K562 (cell line): Measurements from ENCODE around the gene ODF2. TPM values are rescaled to one million over a fixed set of nuclear protein-coding genes. Genes with fewer than 3 reads are reported as not detected.

Source experiments
- ATAC-seq: fragments of 200-7000 bp; cut with Tn5 transposase; 3 replicates; pipeline ENCODE4 v1.9.1; 2020; ENCODE audit warnings: moderate library complexity
- BruUV-seq: library from RNA; stranded (reverse); fragments of 400-500 nt; replicated peaks from 2 replicates; lab custom pipeline; 2021; lab: Mats Ljungman, UMichigan
- CTCF ChIA-PET: fragments of 300-600 bp; formaldehyde crosslinking; extraction: SDS; loops from one replicate; lab custom pipeline; 2021; ENCODE audit warnings: low intra/inter-chr PET ratio; lab: Yijun Ruan, JAX
- POLR2A ChIA-PET: fragments of 300-600, 350-650 bp; sonication (Branson Sonifier 250); formaldehyde crosslinking; extraction: SDS; loops from one replicate; lab custom pipeline; 2021; ENCODE audit warnings: antibody characterized with exemption, inconsistent platforms; lab: Yijun Ruan, JAX
- DNase-seq, 4 experiments: peaks; one replicate each; pipeline versions ENCODE4 v3.0.0 to v3.0.0-alpha.2; 2011 to 2018; ENCODE audit warnings: low spot score in 3 of 4, mixed read lengths in 3 of 4; ENCODE audit errors: extremely low read depth in 1 of 4
- FAIRE-seq: peaks from 2 replicates; lab custom pipeline; 2011; peaks lifted over from hg19 to GRCh38; lab: Jason Lieb, UNC
- H2AFZ ChIP-seq: 2 replicates; pipeline ENCODE4 v1.6.0; 2011; ENCODE audit warnings: low read depth, low read length, control low read depth, inconsistent platforms
- H3K27ac ChIP-seq: fragments of 200-600 bp; 3 replicates; pipeline ENCODE4 v1.8.0; 2011; ENCODE audit warnings: low read depth, mild to moderate bottlenecking, control low read depth, inconsistent platforms, low read length, moderate library complexity, mixed read lengths; ENCODE audit errors: extremely low read depth
- H3K27me3 ChIP-seq, 2 experiments: fragments of 300-600 bp in 1 of 2; 2 replicates in 1 of 2; 3 replicates in 1 of 2; pipeline versions ENCODE4 v1.6.0 to v1.8.0; 2011; ENCODE audit warnings: inconsistent platforms in 2 of 2, low read length in 2 of 2, mild to moderate bottlenecking in 1 of 2, mixed read lengths in 1 of 2, moderate library complexity in 1 of 2; ENCODE audit not compliant: control insufficient read depth in 2 of 2, insufficient read depth in 2 of 2
- H3K36me3 ChIP-seq: fragments of 300-600 bp; 3 replicates; pipeline ENCODE4 v1.8.0; 2011; ENCODE audit warnings: mild to moderate bottlenecking, low read length, inconsistent platforms; ENCODE audit not compliant: control insufficient read depth, insufficient read depth
- H3K4me1 ChIP-seq, 2 experiments: fragments of 200-600 bp in 1 of 2; replicated peaks in 1 of 2; 2 replicates in 1 of 2; 3 replicates in 1 of 2; pipeline versions ENCODE4 v1.5.1 to v1.8.0; 2011; ENCODE audit warnings: inconsistent platforms in 2 of 2, low read length in 2 of 2, mild to moderate bottlenecking in 1 of 2, mixed read lengths in 1 of 2, moderate library complexity in 1 of 2; ENCODE audit not compliant: control insufficient read depth in 2 of 2, insufficient read depth in 2 of 2
- H3K4me2 ChIP-seq: 2 replicates; pipeline ENCODE4 v1.6.1; 2011; ENCODE audit warnings: low read length, control low read depth, inconsistent platforms, mixed read lengths; ENCODE audit not compliant: insufficient read depth
- H3K4me3 ChIP-seq: fragments of 200-600 bp; sonication (generic), shearing (Covaris generic); 2 replicates; pipeline ENCODE4 v1.5.1; 2016; ENCODE audit warnings: control low read depth, inconsistent platforms
- H3K79me2 ChIP-seq: fragments of 200-600 bp; 3 replicates; pipeline ENCODE4 v1.8.0; 2011; ENCODE audit warnings: low read length, inconsistent platforms; ENCODE audit not compliant: control insufficient read depth, insufficient read depth
- H3K9ac ChIP-seq, 2 experiments: 2 replicates each; pipeline versions ENCODE4 v1.6.0 to v1.6.1; 2011; ENCODE audit warnings: low read depth in 2 of 2, low read length in 2 of 2, control low read depth in 1 of 2, inconsistent platforms in 1 of 2, mild to moderate bottlenecking in 1 of 2, mixed read lengths in 1 of 2; ENCODE audit not compliant: insufficient read depth in 1 of 2
- H3K9me1 ChIP-seq: one replicate; pipeline ENCODE4 v1.6.0; 2011; ENCODE audit warnings: inconsistent platforms, mild to moderate bottlenecking, low read length, moderate library complexity; ENCODE audit not compliant: control insufficient read depth, insufficient read depth
- H3K9me3 ChIP-seq: replicated peaks from 2 replicates; pipeline ENCODE4 v1.5.1; 2011; ENCODE audit warnings: low read depth, low read length, inconsistent platforms; ENCODE audit not compliant: control insufficient read depth, insufficient read depth
- H4K20me1 ChIP-seq: replicated peaks from 2 replicates; pipeline ENCODE4 v1.6.1; 2011; ENCODE audit warnings: low read length, inconsistent platforms, mixed read lengths; ENCODE audit not compliant: control insufficient read depth, insufficient read depth
- CHD1 ChIP-seq: fragments of 200-600 bp; sonication (generic); IDR thresholded peaks from one replicate; pipeline ENCODE4 v1.6.1; 2012; ENCODE audit warnings: mild to moderate bottlenecking, moderate library complexity, low read length, inconsistent platforms
- CREM ChIP-seq: IDR thresholded peaks from 2 replicates; pipeline ENCODE4 v1.6.1; 2014; ENCODE audit warnings: antibody characterized with exemption, low read depth
- ETV6 ChIP-seq, 3 experiments: fragments of 150-350 bp in 1 of 3; sonication (generic) in 1 of 3; formaldehyde crosslinking in 1 of 3; IDR thresholded peaks; 2 replicates each; pipeline versions ENCODE4 v1.6.1 to v1.8.0; 2014 to 2022; ENCODE audit warnings: borderline replicate concordance in 2 of 3, low read depth in 2 of 3, antibody characterized with exemption in 1 of 3, low read length in 1 of 3, mild to moderate bottlenecking in 1 of 3, missing genetic modification reagents in 1 of 3
- HEY1 ChIP-seq: fragments of 250-450 bp; sonication (Bioruptor Pico); IDR thresholded peaks from 2 replicates; pipeline ENCODE4 v1.5.0; 2020; ENCODE audit warnings: mild to moderate bottlenecking, moderate library complexity, borderline replicate concordance
- SUPT5H ChIP-seq: fragments of 450-650 bp; IDR thresholded peaks from 2 replicates; pipeline ENCODE4 v1.6.1; 2016
- ZNF407 ChIP-seq: fragments of 450-650 bp; IDR thresholded peaks from 2 replicates; pipeline ENCODE4 v1.6.1; 2016; ENCODE audit warnings: low read depth
- ZNF75A ChIP-seq: fragments of 450-650 bp; formaldehyde crosslinking; IDR thresholded peaks from 2 replicates; pipeline ENCODE4 v1.4.0; 2020; ENCODE audit warnings: mild to moderate bottlenecking
- WGBS: fragments of 100-300 bp; shearing (Covaris generic); methylation state at CpG from one replicate; pipeline ENCODE4 v1.1.6; 2016; ENCODE audit warnings: low coverage, mixed read lengths; ENCODE audit not compliant: insufficient coverage; ENCODE audit errors: missing lambda C conversion rate; 5-methylcytosine and 5-hydroxymethylcytosine counted together
- in situ Hi-C: fragments of 300-500 bp; cut with MboI; formaldehyde crosslinking; loops from 4 replicates; pipeline ENCODE4 v1.15.0; 2018; ENCODE audit warnings: inconsistent platforms, mixed read lengths
- intact Hi-C: fragments of 100-400 bp; cut with micrococcal nuclease; formaldehyde crosslinking; loops from 2 replicates; pipeline ENCODE4 v1.14.2; 2022
- polyA plus RNA-seq, 8 experiments: library from polyadenylated mRNA; depleted of rRNA in 4 of 8; stranded (reverse) in 5 of 8; unstranded in 3 of 8; fragments of >200 nt; fragmentation: Nextera tagmentation in 2 of 8; fragmentation: Illumina TruSeq in 1 of 8; extraction: Ambion mirVana in 2 of 8; extraction: Trizol in 1 of 8; gene quantifications; 2 replicates each; pipeline versions ENCODE4 v1.2.1 to v1.2.3, GENCODE V29; 2011 to 2014; ENCODE audit warnings: inconsistent platforms in 1 of 8, missing spikeins in 1 of 8
- total RNA-seq, 7 experiments: library from RNA; depleted of rRNA in 6 of 7; stranded (reverse); fragments of >200 nt in 6 of 7; fragmentation: Illumina TruSeq in 2 of 7; extraction: Trizol in 2 of 7; gene quantifications; 2 replicates each; pipeline versions ENCODE4 v1.2.1 to v1.2.3, GENCODE V29; 2011 to 2021; ENCODE audit warnings: low replicate concordance in 1 of 7

The ODF2 gene
- total and polyA plus RNA-seq, 9 of the 15 experiments (the other 6 are each of a cell fraction or from before 2014, with no cell fraction given) = 16.5 to 83.2 (median 69.7) TPM

DNA sequence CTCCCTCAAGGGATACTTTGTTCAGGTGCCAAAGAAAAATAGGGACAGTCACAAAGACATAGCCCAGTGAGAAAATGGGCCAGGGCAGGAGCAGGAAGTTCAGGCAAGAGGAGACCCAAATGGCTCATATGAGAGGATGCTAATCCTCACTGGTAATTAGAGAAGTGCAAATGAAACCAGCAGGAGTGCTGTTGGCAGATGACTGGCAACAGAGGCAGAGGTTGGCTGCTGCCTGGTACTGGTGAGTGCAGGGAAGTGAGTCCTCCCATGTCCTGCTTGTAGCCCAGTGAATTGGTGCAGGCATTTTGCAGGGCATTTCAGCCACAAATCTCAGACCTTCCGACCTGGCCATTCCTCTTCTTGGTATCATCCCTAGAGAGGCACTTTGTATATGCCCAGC is 23.5 kb downstream of the ODF2 start:
- Histone ChIP-seq H3K4me3 (no peak overlapping the region), H3K27me3 (no peaks in the 10 kb centered on the region), H3K4me2 (no peak overlapping the region), H3K9me1 (no peaks in the 10 kb centered on the region), H3K27ac (no peak overlapping the region), H2AFZ (no peak overlapping the region), H3K4me1 (no peaks in the 10 kb centered on the region), H3K9ac (no peak overlapping the region), H3K79me2 (no peaks in the 10 kb centered on the region), H3K9me3 (no peaks in the 10 kb centered on the region), H3K36me3 (peaks cover 79% of the 10 kb centered on the region), H4K20me1 (no peaks in the 10 kb centered on the region)
- no peak for FAIRE-seq
- no peak for DNase-seq
- intact Hi-C loops (no loop called here), in situ Hi-C loops (no loop called here)
- ATAC-seq = no peak
- WGBS = 88% methylated on average over 1 of the region's 1 CpG
- no TSS peak for BruUV-seq
- ChIA-PET POLR2A (no interaction called here), CTCF (no interaction called here)
- TF ChIP-seq HEY1 (CRISPR knock-in tag) = no peak
- no peak for TF ChIP-seq CHD1
- no peak for TF ChIP-seq CREM
- no peak for TF ChIP-seq ZNF75A (CRISPR knock-in tag)
- TF ChIP-seq ETV6 (IDR thresholded peaks at IDR 0.05; ENCODE audit: borderline replicate concordance in 1 of 2, low read depth in 2 of 2, low read length in 1 of 2) = no peak
- TF ChIP-seq ETV6 (CRISPR knock-in tag; IDR thresholded peaks at IDR 0.05; ENCODE audit: borderline replicate concordance) = no peak
- TF ChIP-seq SUPT5H = no peak
- TF ChIP-seq ZNF407 = no peak
